ENCODE measurements around the gene STAT4. TPM values are rescaled to one million over a fixed set of nuclear protein-coding genes. Genes with fewer than 3 reads are reported as not detected.

Gene STAT4
- total RNA-seq, 1 experiment from 2014 or later = 0.33 TPM

GRCh38 chr2:191015831-191016230 is 135.0 kb downstream of the STAT4 start:
- Histone ChIP-seq H3K79me1 (ENCODE audit: insufficient read depth, low read depth, low read length, poor library complexity, severe bottlenecking) (no peaks in the 10 kb centered on the region), H3K27me3 (ENCODE audit: insufficient read depth, low read length) (peaks cover 3% of the 10 kb centered on the region; the same call in 1 of the 2 replicates), H3T11ph (ENCODE audit: low read length) (no peak overlapping the region), H3K18ac (ENCODE audit: insufficient read length, low read depth, low read length) (no peak overlapping the region), H3K4ac (ENCODE audit: low read depth, low read length) (no peak overlapping the region), H2BK15ac (ENCODE audit: low read depth, low read length) (no peak overlapping the region), H3K23me2 (ENCODE audit: insufficient read length, low read depth, low read length, poor library complexity, severe bottlenecking) (peaks cover 11% of the 10 kb centered on the region), H4K5ac (ENCODE audit: insufficient read length, low read depth, low read length) (no peak overlapping the region), H3K4me2 (ENCODE audit: insufficient read depth, insufficient read length, low read length) (no peak overlapping the region), H3K9ac (ENCODE audit: extremely low read depth, insufficient read length, low read length) (no peak overlapping the region), H2AFZ (ENCODE audit: low read length) (no peak overlapping the region), H2BK5ac (ENCODE audit: insufficient read length, low read length) (no peak overlapping the region), H4K8ac (replicated peaks; ENCODE audit: insufficient read length, low read depth, low read length) (no peak overlapping the region), H4K20me1 (ENCODE audit: control insufficient read depth, insufficient read depth, insufficient read length) (no peaks in the 10 kb centered on the region), H3K27ac (ENCODE audit: insufficient read length, low read depth, low read length) (no peak overlapping the region), H2AK5ac (ENCODE audit: insufficient read length, low read length) (no peak overlapping the region), H3K79me2 (ENCODE audit: insufficient read depth, low read length) (peaks cover 2% of the 10 kb centered on the region; the same call in 1 of the 2 replicates), H3K9me3 (ENCODE audit: control insufficient read depth, low read depth, low read length) (no peaks in the 10 kb centered on the region), H3K23ac (ENCODE audit: insufficient read length, low read depth, low read length) (no peak overlapping the region), H2BK120ac (ENCODE audit: low read depth, low read length, poor library complexity, severe bottlenecking) (no peak overlapping the region), H3K4me1 (ENCODE audit: insufficient read depth, low read length) (0 out of 2 replicates have a peak, but pooled peaks cover 2% of the 10 kb centered on the region), H3K14ac (ENCODE audit: insufficient read depth, low read length) (no peak overlapping the region), H3K56ac (ENCODE audit: insufficient read length, low read depth, low read length) (no peak overlapping the region), H2BK20ac (ENCODE audit: low read depth, low read length, poor library complexity, severe bottlenecking) (no peak overlapping the region), H2BK12ac (ENCODE audit: insufficient read length, low read depth, low read length) (no peak overlapping the region), H4K91ac (ENCODE audit: insufficient read length, low read depth, low read length) (no peak overlapping the region)
- Mint-ChIP-seq H3K4me1 (no peaks in the 10 kb centered on the region), H3K4me3 (no peak overlapping the region), H3K27ac (no peak overlapping the region), H3K27me3 (ENCODE audit: low read depth) (peaks cover 10% of the 10 kb centered on the region), H3K9me3 (peaks cover 0 to 4% of the 10 kb centered on the region in 2 experiments; a peak in 1 of 5 replicates), H3K36me3 (ENCODE audit: insufficient read depth in 1 of 3, low read depth in 3 of 3) (peaks cover 0 to 5% (median 0%) of the 10 kb centered on the region in 3 experiments; a peak in 1 of 7 replicates)
- WGBS (ENCODE audit: extremely low coverage, insufficient read length, low lambda C conversion rate) = no CpG with 5 or more reads among the region's 8 CpGs
- DNase-seq = no peak
- TF ChIP-seq CTCF (conservative IDR thresholded peaks at IDR 0.05) = no peak
